Dedifferentiated amniotic fluid mesenchymal stem cell (primary cell): ENCODE results near the gene EML4.

ENCODE experiments used
- DNase-seq: peaks from one replicate; pipeline ENCODE4 v3.0.0-alpha.2; 2016; ENCODE audit errors: extremely low spot score

The EML4 gene

GRCh38 chr2:42195559-42195958, 26.4 kb downstream of the EML4 start:
- DNase-seq = no peak

- DNase-seq = no peak
Measured at GRCh38 chr2:42196070-42196402, 26.9 kb downstream of the EML4 start.

GRCh38 chr2:42196403-42197267, 27.5 kb downstream of the EML4 start:
- no peak for DNase-seq

- DNase-seq = no peak
Measured at GRCh38 chr2:42197792-42198191, 28.6 kb downstream of the EML4 start.

GRCh38 chr2:42198466-42198865, 29.3 kb downstream of the EML4 start:
- no peak for DNase-seq

- no peak for DNase-seq
Measured at GRCh38 chr2:42199002-42199401, 29.8 kb downstream of the EML4 start.

GRCh38 chr2:42199626-42200025, 30.5 kb downstream of the EML4 start:
- DNase-seq = no peak

GRCh38 chr2:42200926-42201855, 32.0 kb downstream of the EML4 start:
- no peak for DNase-seq

- DNase-seq = no peak
Measured at GRCh38 chr2:42202634-42203008, 33.5 kb downstream of the EML4 start.

- DNase-seq = no peak
Measured at GRCh38 chr2:42203792-42204191, 34.6 kb downstream of the EML4 start.

- DNase-seq = no peak
Measured at GRCh38 chr2:42205337-42205736, 36.2 kb downstream of the EML4 start.

- no peak for DNase-seq
Measured at GRCh38 chr2:42207826-42208225, 38.7 kb downstream of the EML4 start.

- DNase-seq = no peak
Measured at GRCh38 chr2:42210203-42210602, 41.0 kb downstream of the EML4 start.

- DNase-seq = no peak
Measured at GRCh38 chr2:42211291-42211690, 42.1 kb downstream of the EML4 start.

GRCh38 chr2:42214669-42215068, 45.5 kb downstream of the EML4 start:
- DNase-seq = no peak

- DNase-seq = peak; percentile 90
Measured at GRCh38 chr2:42216694-42217093, 47.5 kb downstream of the EML4 start.

- DNase-seq = no peak
Measured at GRCh38 chr2:42217307-42217706, 48.2 kb downstream of the EML4 start.

GRCh38 chr2:42217914-42218313, 48.8 kb downstream of the EML4 start:
- DNase-seq = no peak

- no peak for DNase-seq
Measured at GRCh38 chr2:42218712-42219111, 49.6 kb downstream of the EML4 start.

GRCh38 chr2:42219160-42219559, 50.0 kb downstream of the EML4 start:
- DNase-seq = no peak

GRCh38 chr2:42220566-42220965, 51.4 kb downstream of the EML4 start:
- no peak for DNase-seq

GRCh38 chr2:42223067-42223854, 54.1 kb downstream of the EML4 start:
- DNase-seq = no peak
